ENCODE results near the gene DPF3. TPM values are rescaled to one million over a fixed set of nuclear protein-coding genes. Genes with fewer than 3 reads are reported as not detected.

The DPF3 gene
- total and polyA plus RNA-seq, 2 donors (not counting 1 experiment from before 2014, with no cell fraction given): 3.4 to 10.2 TPM

GRCh38 chr14:72881543-72881942 lies 12.4 kb downstream of the DPF3 start:
- no peak for DNase-seq
- Mint-ChIP-seq H3K9me3 (ENCODE audit: insufficient read depth) (no peaks in the 10 kb centered on the region), H3K4me3 (no peak overlapping the region), H3K27me3 (no peaks in the 10 kb centered on the region), H3K4me1 (peaks cover 28% of the 10 kb centered on the region), H3K27ac (no peak overlapping the region)
- H2AFZ ChIP-seq (ENCODE audit: insufficient read depth, low read depth, low read length, poor library complexity, severe bottlenecking): no peak overlapping the region
- peaks cover 13 to 24% of the 10 kb centered on the region in 2 donors for H3K4me1 ChIP-seq (ENCODE audit: control insufficient read depth in 2 of 2, insufficient read depth in 2 of 2, low read length in 2 of 2)
- no peaks in the 10 kb centered on the region for H3K27me3 ChIP-seq (replicated peaks in 1 of 4; ENCODE audit: control extremely low read depth in 1 of 4, control insufficient read depth in 3 of 4, insufficient read depth in 4 of 4, low read length in 3 of 4)
- no peak overlapping the region for H3K4me3 ChIP-seq (ENCODE audit: control extremely low read depth in 1 of 5, extremely low read depth in 1 of 5, insufficient read depth in 1 of 5, low read depth in 2 of 5, low read length in 4 of 5)
- H3K27ac ChIP-seq (ENCODE audit: low read length in 2 of 2): no peak overlapping the region
- H3K79me2 ChIP-seq (ENCODE audit: control insufficient read depth, insufficient read depth, low read length): peaks cover 73% of the 10 kb centered on the region
- 89% methylated on average over 1 of the region's 2 CpGs for WGBS (ENCODE audit: insufficient coverage)
- peaks cover 0 to 3% (median 0%) of the 10 kb centered on the region in 3 donors for H3K9me3 ChIP-seq (ENCODE audit: control extremely low read depth in 1 of 3, control insufficient read depth in 2 of 3, insufficient read depth in 1 of 3, low read length in 2 of 3)
- ATAC-seq (ENCODE audit: low read depth): no peak
- CTCF ChIA-PET: interaction anchor here (0.9 to 1.0 kb wide), 2 partner anchors 23 to 364 kb away, joined by 3 to 4 read pairs; no protein-coding TSS in a partner anchor
- H4K20me1 ChIP-seq (ENCODE audit: control insufficient read depth, insufficient read depth, low read length, poor library complexity, severe bottlenecking): peaks cover 14% of the 10 kb centered on the region
- peaks cover 0 to 20% of the 10 kb centered on the region in 2 experiments for H3K36me3 ChIP-seq (replicated peaks in 1 of 2; ENCODE audit: control extremely low read depth in 1 of 2, control insufficient read depth in 1 of 2, extremely low read depth in 1 of 2, insufficient read depth in 2 of 2, low read length in 1 of 2)
- no peak overlapping the region for H3K9ac ChIP-seq (ENCODE audit: low read length)
- peak overlapping the region; percentile 16 for H3K4me2 ChIP-seq (replicated peaks; ENCODE audit: low read depth, low read length, poor library complexity, severe bottlenecking)
- TF ChIP-seq EZH2 (IDR thresholded peaks at IDR 0.05; ENCODE audit: borderline replicate concordance, insufficient read depth, low read depth, low read length, poor library complexity, severe bottlenecking) (no peak), CTCF (IDR thresholded peaks at IDR 0.05) (no peak)
- POLR2A ChIA-PET: no interaction called here
- intact Hi-C loops (cut with micrococcal nuclease): no loop called here

DNA sequence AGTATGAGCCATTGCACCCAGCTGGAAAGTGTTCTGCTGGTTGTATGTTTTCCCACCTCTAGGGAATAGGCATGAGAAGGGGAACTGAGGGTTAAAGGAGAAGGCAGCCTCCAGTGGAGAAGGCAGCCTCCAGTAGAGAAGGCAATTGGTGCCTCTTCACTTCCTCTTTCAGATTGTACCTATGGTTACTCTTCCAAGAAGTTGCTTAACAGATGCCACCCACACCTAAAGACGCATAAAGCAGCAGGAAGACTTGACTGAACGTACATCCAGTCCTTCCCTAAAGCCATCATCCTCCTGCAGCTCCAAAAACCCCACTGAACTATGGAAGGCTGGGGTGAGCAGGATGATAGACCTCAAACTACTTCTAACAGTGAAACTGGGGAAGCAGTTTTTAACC lies 13.1 kb downstream of the DPF3 start:
- H3K9ac ChIP-seq (ENCODE audit: low read length): no peak overlapping the region
- H3K79me2 ChIP-seq (ENCODE audit: control insufficient read depth, insufficient read depth, low read length): peaks cover 81% of the 10 kb centered on the region
- POLR2A ChIA-PET: no interaction called here
- no peaks in the 10 kb centered on the region for H3K27me3 Mint-ChIP-seq
- 0% methylated on average over 1 of the region's 2 CpGs for WGBS (ENCODE audit: insufficient coverage)
- no peak overlapping the region for H3K4me3 Mint-ChIP-seq
- H3K27ac Mint-ChIP-seq: no peak overlapping the region
- H3K4me3 ChIP-seq (ENCODE audit: control extremely low read depth in 1 of 5, extremely low read depth in 1 of 5, insufficient read depth in 1 of 5, low read depth in 2 of 5, low read length in 4 of 5): no peak overlapping the region
- H3K9me3 ChIP-seq (ENCODE audit: control extremely low read depth in 1 of 3, control insufficient read depth in 2 of 3, insufficient read depth in 1 of 3, low read length in 2 of 3): peaks cover 0 to 3% (median 0%) of the 10 kb centered on the region in 3 donors
- peaks cover 13 to 24% of the 10 kb centered on the region in 2 donors for H3K4me1 ChIP-seq (ENCODE audit: control insufficient read depth in 2 of 2, insufficient read depth in 2 of 2, low read length in 2 of 2)
- no peak for TF ChIP-seq CTCF (IDR thresholded peaks at IDR 0.05)
- no peaks in the 10 kb centered on the region for H3K27me3 ChIP-seq (replicated peaks in 1 of 4; ENCODE audit: control extremely low read depth in 1 of 4, control insufficient read depth in 3 of 4, insufficient read depth in 4 of 4, low read length in 3 of 4)
- peaks cover 32% of the 10 kb centered on the region for H3K4me1 Mint-ChIP-seq
- no peak overlapping the region for H3K27ac ChIP-seq (ENCODE audit: low read length in 2 of 2)
- H3K36me3 ChIP-seq (replicated peaks in 1 of 2; ENCODE audit: control extremely low read depth in 1 of 2, control insufficient read depth in 1 of 2, extremely low read depth in 1 of 2, insufficient read depth in 2 of 2, low read length in 1 of 2): peaks cover 0 to 20% of the 10 kb centered on the region in 2 experiments
- peaks cover 14% of the 10 kb centered on the region for H4K20me1 ChIP-seq (ENCODE audit: control insufficient read depth, insufficient read depth, low read length, poor library complexity, severe bottlenecking)
- no peak for ATAC-seq (ENCODE audit: low read depth)
- peak overlapping the region; percentile 16 for H3K4me2 ChIP-seq (replicated peaks; ENCODE audit: low read depth, low read length, poor library complexity, severe bottlenecking)
- H3K9me3 Mint-ChIP-seq (ENCODE audit: insufficient read depth): no peaks in the 10 kb centered on the region
- CTCF ChIA-PET: interaction anchor here (0.6 kb wide), 1 partner anchor 23 kb away, joined by 3 read pairs; no protein-coding TSS in a partner anchor
- no peak for DNase-seq
- intact Hi-C loops (cut with micrococcal nuclease): no loop called here
- no peak overlapping the region for H2AFZ ChIP-seq (ENCODE audit: insufficient read depth, low read depth, low read length, poor library complexity, severe bottlenecking)

All from B cell (primary cell).